Mucosa of rectum (tissue), 2 donors: ENCODE measurements around the gene GRIN3B.

ENCODE experiments used
- H3K27ac ChIP-seq, 2 donors: one replicate each; pipeline ENCODE4 v1.7.0; 2013; ENCODE audit warnings: inconsistent platforms in 2 of 2, low read depth in 2 of 2, low read length in 2 of 2
- H3K27me3 ChIP-seq, 2 donors: one replicate each; pipeline ENCODE4 v1.7.0; 2013; ENCODE audit warnings: low read length in 2 of 2; ENCODE audit not compliant: control insufficient read depth in 2 of 2, insufficient read depth in 2 of 2
- H3K36me3 ChIP-seq, 2 donors: one replicate each; pipeline ENCODE4 v1.7.0; 2013; ENCODE audit warnings: low read length in 2 of 2; ENCODE audit not compliant: control insufficient read depth in 2 of 2, insufficient read depth in 2 of 2
- H3K4me1 ChIP-seq, 2 donors: one replicate each; pipeline ENCODE4 v1.7.0; 2013; ENCODE audit warnings: low read length in 2 of 2, mild to moderate bottlenecking in 1 of 2; ENCODE audit not compliant: control insufficient read depth in 2 of 2, insufficient read depth in 2 of 2
- H3K4me3 ChIP-seq, 2 donors: one replicate each; pipeline ENCODE4 v1.7.0; 2013; ENCODE audit warnings: low read length in 2 of 2
- H3K9ac ChIP-seq, 2 donors: one replicate each; pipeline ENCODE4 v1.7.0; 2013; ENCODE audit warnings: low read length in 2 of 2, low read depth in 1 of 2, mild to moderate bottlenecking in 1 of 2
- H3K9me3 ChIP-seq, 2 donors: one replicate each; pipeline ENCODE4 v1.7.0; 2013; ENCODE audit warnings: low read length in 2 of 2; ENCODE audit not compliant: control insufficient read depth in 2 of 2
- donor health status: healthy.
- donor health status: Normal muscosa, but diverticular disease.

The GRIN3B gene

GRCh38 chr19:979318-979741 is 20.9 kb upstream of the GRIN3B start:
- no peaks in the 10 kb centered on the region for H3K27me3 ChIP-seq
- H3K27ac ChIP-seq = no peak overlapping the region
- H3K4me3 ChIP-seq = no peak overlapping the region
- no peaks in the 10 kb centered on the region for H3K9me3 ChIP-seq
- H3K9ac ChIP-seq = no peak overlapping the region
- H3K4me1 ChIP-seq = peaks cover 6 to 8% of the 10 kb centered on the region in 2 donors
- H3K36me3 ChIP-seq = no peaks in the 10 kb centered on the region

GRCh38 chr19:980133-980998 is 19.9 kb upstream of the GRIN3B start:
- H3K36me3 ChIP-seq = no peaks in the 10 kb centered on the region
- H3K9me3 ChIP-seq = no peaks in the 10 kb centered on the region
- H3K9ac ChIP-seq = no peak overlapping the region
- no peak overlapping the region for H3K4me3 ChIP-seq
- H3K27ac ChIP-seq = no peak overlapping the region
- H3K27me3 ChIP-seq = no peaks in the 10 kb centered on the region
- peaks cover 10 to 14% of the 10 kb centered on the region in 2 donors for H3K4me1 ChIP-seq

- peaks cover 10 to 14% of the 10 kb centered on the region in 2 donors for H3K4me1 ChIP-seq
- H3K9me3 ChIP-seq = no peaks in the 10 kb centered on the region
- H3K27me3 ChIP-seq = no peaks in the 10 kb centered on the region
- peaks cover 4 to 9% of the 10 kb centered on the region in 2 donors for H3K36me3 ChIP-seq
- H3K9ac ChIP-seq = peak overlapping the region in 1 of 2 donors; percentile 40
- H3K4me3 ChIP-seq = peak overlapping the region; percentile 27 to 37
- no peak overlapping the region for H3K27ac ChIP-seq
Observed at GRCh38 chr19:982567-983170, 17.6 kb upstream of the GRIN3B start.

GRCh38 chr19:984165-984967 is 15.9 kb upstream of the GRIN3B start, which contains the start of gene WDR18:
Gene WDR18, plus strand, starts transcription at chr19:984345. Its CDS starts 9 bp downstream, at chr19:984354.
- Histone ChIP-seq H3K9me3 (no peaks in the 10 kb centered on the region), H3K36me3 (peaks cover 4 to 15% of the 10 kb centered on the region in 2 donors), H3K4me3 (peak within 1 kb of the TSS; percentile 81 to 96), H3K27me3 (no peaks in the 10 kb centered on the region), H3K27ac (peak within 1 kb of the TSS; percentile 56 to 77), H3K9ac (peak within 1 kb of the TSS; percentile 91 to 96), H3K4me1 (peaks cover 10 to 14% of the 10 kb centered on the region in 2 donors)

GRCh38 chr19:986083-986482 is 14.1 kb upstream of the GRIN3B start:
- H3K27ac ChIP-seq = no peak overlapping the region
- H3K27me3 ChIP-seq = no peaks in the 10 kb centered on the region
- H3K4me3 ChIP-seq = no peak overlapping the region
- no peaks in the 10 kb centered on the region for H3K9me3 ChIP-seq
- H3K36me3 ChIP-seq = peaks cover 4 to 15% of the 10 kb centered on the region in 2 donors
- H3K4me1 ChIP-seq = peaks cover 10 to 14% of the 10 kb centered on the region in 2 donors
- no peak overlapping the region for H3K9ac ChIP-seq

- no peaks in the 10 kb centered on the region for H3K27me3 ChIP-seq
- no peak overlapping the region for H3K27ac ChIP-seq
- H3K4me1 ChIP-seq = peaks cover 7 to 10% of the 10 kb centered on the region in 2 donors
- H3K36me3 ChIP-seq = peaks cover 4 to 21% of the 10 kb centered on the region in 2 donors
- H3K9ac ChIP-seq = no peak overlapping the region
- H3K9me3 ChIP-seq = no peaks in the 10 kb centered on the region
- no peak overlapping the region for H3K4me3 ChIP-seq
Observed at GRCh38 chr19:988081-988480, 12.1 kb upstream of the GRIN3B start.

GRCh38 chr19:988510-988909 is 11.7 kb upstream of the GRIN3B start:
- H3K4me3 ChIP-seq = no peak overlapping the region
- H3K27me3 ChIP-seq = no peaks in the 10 kb centered on the region
- H3K27ac ChIP-seq = no peak overlapping the region
- peaks cover 7 to 10% of the 10 kb centered on the region in 2 donors for H3K4me1 ChIP-seq
- H3K9ac ChIP-seq = no peak overlapping the region
- H3K36me3 ChIP-seq = peaks cover 4 to 24% of the 10 kb centered on the region in 2 donors
- no peaks in the 10 kb centered on the region for H3K9me3 ChIP-seq

- peaks cover 4 to 6% of the 10 kb centered on the region in 2 donors for H3K4me1 ChIP-seq
- no peak overlapping the region for H3K27ac ChIP-seq
- H3K4me3 ChIP-seq = no peak overlapping the region
- no peak overlapping the region for H3K9ac ChIP-seq
- no peaks in the 10 kb centered on the region for H3K27me3 ChIP-seq
- no peaks in the 10 kb centered on the region for H3K9me3 ChIP-seq
- peaks cover 4 to 24% of the 10 kb centered on the region in 2 donors for H3K36me3 ChIP-seq
Observed at GRCh38 chr19:989381-990081, 10.7 kb upstream of the GRIN3B start.

GRCh38 chr19:990119-990571 is 10.1 kb upstream of the GRIN3B start:
- H3K9ac ChIP-seq = no peak overlapping the region
- no peaks in the 10 kb centered on the region for H3K9me3 ChIP-seq
- H3K4me3 ChIP-seq = no peak overlapping the region
- no peak overlapping the region for H3K27ac ChIP-seq
- H3K4me1 ChIP-seq = no peaks in the 10 kb centered on the region
- H3K36me3 ChIP-seq = peaks cover 4 to 24% of the 10 kb centered on the region in 2 donors
- H3K27me3 ChIP-seq = peaks cover 0 to under 1% of the 10 kb centered on the region in 2 donors
